Loucy (cell line): ENCODE measurements around the gene PAN2.
A peak's percentile ranks its signal among the peaks of the same experiment; 100 is the strongest.

ENCODE experiments used
- H2AFZ ChIP-seq: fragments of 200-600 bp; sonication (generic); 2 replicates; pipeline ENCODE4 v1.6.0; 2016; ENCODE audit warnings: antibody characterized with exemption, mild to moderate bottlenecking, low read length, moderate library complexity
- H3F3A ChIP-seq: fragments of 200-600 bp; 2 replicates; pipeline ENCODE4 v1.6.0; 2016; ENCODE audit warnings: antibody characterized with exemption, low read depth, mild to moderate bottlenecking
- H3K27me3 ChIP-seq: fragments of 200-600 bp; sonication (generic); 2 replicates; pipeline ENCODE4 v1.6.1; 2014; ENCODE audit warnings: low read length, mild to moderate bottlenecking; ENCODE audit not compliant: insufficient read depth, poor library complexity, severe bottlenecking
- H3K36me3 ChIP-seq: fragments of 200-600 bp; sonication (generic); 2 replicates; pipeline ENCODE4 v1.6.1; 2016; ENCODE audit warnings: low read length; ENCODE audit not compliant: insufficient read depth
- H3K4me1 ChIP-seq: fragments of 200-600 bp; sonication (generic); 2 replicates; pipeline ENCODE4 v1.5.1; 2014; ENCODE audit warnings: low read length, mild to moderate bottlenecking; ENCODE audit not compliant: insufficient read depth, poor library complexity, severe bottlenecking
- H3K4me2 ChIP-seq: fragments of 200-600 bp; sonication (generic); 2 replicates; pipeline ENCODE4 v1.6.0; 2014; ENCODE audit warnings: antibody characterized with exemption, low read length, low read depth, mild to moderate bottlenecking; ENCODE audit not compliant: poor library complexity, severe bottlenecking
- H3K4me3 ChIP-seq: fragments of 200-600 bp; sonication (generic); 2 replicates; pipeline ENCODE4 v1.5.1; 2014; ENCODE audit warnings: low read length, mild to moderate bottlenecking, mixed read lengths; ENCODE audit not compliant: poor library complexity, severe bottlenecking
- H3K79me2 ChIP-seq: fragments of 200-600 bp; sonication (generic); 2 replicates; pipeline ENCODE4 v1.6.1; 2014; ENCODE audit warnings: low read length; ENCODE audit not compliant: insufficient read depth
- H3K9ac ChIP-seq: fragments of 200-600 bp; sonication (generic); 2 replicates; pipeline ENCODE4 v1.6.0; 2014; ENCODE audit warnings: mild to moderate bottlenecking, low read depth, low read length, moderate library complexity; ENCODE audit not compliant: poor library complexity, severe bottlenecking
- H3K9me2 ChIP-seq: fragments of 200-600 bp; sonication (generic); replicated peaks from 2 replicates; pipeline ENCODE4 v1.6.1; 2016; ENCODE audit warnings: low read depth, low read length, mixed read lengths
- H3K9me3 ChIP-seq: fragments of 200-600 bp; sonication (generic); 2 replicates; pipeline ENCODE4 v1.6.1; 2014; ENCODE audit warnings: mild to moderate bottlenecking, antibody characterized with exemption, low read length, low read depth; ENCODE audit not compliant: insufficient read depth
- H4K20me1 ChIP-seq: fragments of 200-600 bp; sonication (generic); 2 replicates; pipeline ENCODE4 v1.6.0; 2014; ENCODE audit warnings: antibody characterized with exemption, low read length, mild to moderate bottlenecking; ENCODE audit not compliant: insufficient read depth, poor library complexity, severe bottlenecking
- CTCF ChIP-seq: fragments of 200-600 bp; sonication (generic); conservative IDR thresholded peaks from 2 replicates; pipeline ENCODE4 v1.5.1; 2014; ENCODE audit warnings: mild to moderate bottlenecking, antibody characterized with exemption, low read length
- EZH2phosphoT487 ChIP-seq: fragments of 200-600 bp; IDR thresholded peaks from 2 replicates; pipeline ENCODE4 v1.6.1; 2018; ENCODE audit warnings: antibody characterized with exemption, mild to moderate bottlenecking, moderate library complexity, borderline replicate concordance

Gene PAN2

GRCh38 chr12:56361487-56362129, 27.8 kb upstream of the PAN2 start:
- TF ChIP-seq CTCF = no peak
- no peak overlapping the region for H2AFZ ChIP-seq
- H3K4me3 ChIP-seq = peak overlapping the region; percentile 94
- no peaks in the 10 kb centered on the region for H3K36me3 ChIP-seq
- no peaks in the 10 kb centered on the region for H3K27me3 ChIP-seq
- H3K9ac ChIP-seq = no peak overlapping the region
- H3K79me2 ChIP-seq = peaks cover 21% of the 10 kb centered on the region
- no peaks in the 10 kb centered on the region for H3F3A ChIP-seq
- no peaks in the 10 kb centered on the region for H3K9me2 ChIP-seq
- no peaks in the 10 kb centered on the region for H4K20me1 ChIP-seq
- H3K9me3 ChIP-seq = no peaks in the 10 kb centered on the region
- H3K4me1 ChIP-seq = peaks cover 15% of the 10 kb centered on the region
- peak overlapping the region; percentile 85 for H3K4me2 ChIP-seq

GRCh38 chr12:56359851-56360767, 26.3 kb upstream of the PAN2 start, which contains the start of gene STAT2:
Gene STAT2 (minus strand): TSS chr12:56360107. CDS start chr12:56356571, 3,536 bp downstream.
- peak within 1 kb of the TSS; percentile 86 for H2AFZ ChIP-seq
- H3K9ac ChIP-seq = peak within 1 kb of the TSS; percentile 92
- no peaks in the 10 kb centered on the region for H3K27me3 ChIP-seq
- peaks cover 9% of the 10 kb centered on the region; the same call in 1 of the 2 replicates for H3K36me3 ChIP-seq
- H4K20me1 ChIP-seq = no peaks in the 10 kb centered on the region
- H3K4me1 ChIP-seq = peaks cover 15% of the 10 kb centered on the region
- H3K9me3 ChIP-seq = no peaks in the 10 kb centered on the region
- TF ChIP-seq EZH2phosphoT487 (no peak), CTCF (no peak)
- H3K4me3 ChIP-seq = peak within 1 kb of the TSS; percentile 94
- peak within 1 kb of the TSS; percentile 85 for H3K4me2 ChIP-seq
- H3F3A ChIP-seq = no peaks in the 10 kb centered on the region
- no peaks in the 10 kb centered on the region for H3K9me2 ChIP-seq
- peaks cover 21% of the 10 kb centered on the region for H3K79me2 ChIP-seq

- Histone ChIP-seq H3K79me2 (peaks cover 21% of the 10 kb centered on the region), H3K9ac (peak overlapping the region; percentile 92), H3K9me2 (no peaks in the 10 kb centered on the region), H4K20me1 (no peaks in the 10 kb centered on the region), H2AFZ (no peak overlapping the region), H3K36me3 (peaks cover 20% of the 10 kb centered on the region; the same call in 1 of the 2 replicates), H3K27me3 (no peaks in the 10 kb centered on the region), H3F3A (no peaks in the 10 kb centered on the region), H3K4me1 (peaks cover 15% of the 10 kb centered on the region), H3K9me3 (no peaks in the 10 kb centered on the region), H3K4me3 (peak overlapping the region; percentile 94), H3K4me2 (peak overlapping the region; percentile 80)
- TF ChIP-seq CTCF = no peak
- TF ChIP-seq EZH2phosphoT487 = no peak
Measured at GRCh38 chr12:56358836-56359532, 25.2 kb upstream of the PAN2 start.
